GM12872 (cell line): ENCODE results near the gene PKHD1.

ENCODE experiments used
- CTCF ChIP-seq: IDR thresholded peaks from 3 replicates; pipeline ENCODE4 v1.5.1; 2011; ENCODE audit warnings: low read depth, mild to moderate bottlenecking, low read length, moderate library complexity; ENCODE audit not compliant: insufficient read depth

The PKHD1 gene

GRCh38 chr6:52123251-52123650 is 35.8 kb upstream of the PKHD1 start:
- TF ChIP-seq CTCF = no peak

GRCh38 chr6:52117352-52117751 is 29.9 kb upstream of the PKHD1 start:
- no peak for TF ChIP-seq CTCF

GRCh38 chr6:52116605-52116948 is 29.2 kb upstream of the PKHD1 start:
- no peak for TF ChIP-seq CTCF

- TF ChIP-seq CTCF = no peak
These were observed 28.6 kb upstream of the PKHD1 start for GRCh38 chr6:52115891-52116604.

GRCh38 chr6:52115145-52115741 is 27.8 kb upstream of the PKHD1 start:
- no peak for TF ChIP-seq CTCF

GRCh38 chr6:52109171-52109571 is 21.8 kb upstream of the PKHD1 start:
- no peak for TF ChIP-seq CTCF

GRCh38 chr6:52108128-52108527 is 20.7 kb upstream of the PKHD1 start:
- TF ChIP-seq CTCF = no peak

- no peak for TF ChIP-seq CTCF
These were observed 19.6 kb upstream of the PKHD1 start for GRCh38 chr6:52106994-52107393.
